22Rv1 (cell line): Measurements from ENCODE around the gene KCNC4.

Experiments
- H3K27ac ChIP-seq: fragments of 450-650 bp; 2 replicates; pipeline ENCODE4 v1.5.1; 2017
- ZFX ChIP-seq: fragments of 450-650 bp; IDR thresholded peaks from 2 replicates; pipeline ENCODE4 v1.6.1; 2017; ENCODE audit warnings: antibody characterized with exemption, borderline replicate concordance
- TF ChIP-seq, protein P1 (sequence below): fragments of 450-650 bp; IDR thresholded peaks from 2 replicates; pipeline ENCODE4 v1.5.1; 2017; ENCODE audit warnings: mild to moderate bottlenecking

The KCNC4 gene

GRCh38 chr1:110189181-110189580, 20.9 kb upstream of the KCNC4 start:
- TF ChIP-seq ZFX: no peak
- TF ChIP-seq, protein P1, sequence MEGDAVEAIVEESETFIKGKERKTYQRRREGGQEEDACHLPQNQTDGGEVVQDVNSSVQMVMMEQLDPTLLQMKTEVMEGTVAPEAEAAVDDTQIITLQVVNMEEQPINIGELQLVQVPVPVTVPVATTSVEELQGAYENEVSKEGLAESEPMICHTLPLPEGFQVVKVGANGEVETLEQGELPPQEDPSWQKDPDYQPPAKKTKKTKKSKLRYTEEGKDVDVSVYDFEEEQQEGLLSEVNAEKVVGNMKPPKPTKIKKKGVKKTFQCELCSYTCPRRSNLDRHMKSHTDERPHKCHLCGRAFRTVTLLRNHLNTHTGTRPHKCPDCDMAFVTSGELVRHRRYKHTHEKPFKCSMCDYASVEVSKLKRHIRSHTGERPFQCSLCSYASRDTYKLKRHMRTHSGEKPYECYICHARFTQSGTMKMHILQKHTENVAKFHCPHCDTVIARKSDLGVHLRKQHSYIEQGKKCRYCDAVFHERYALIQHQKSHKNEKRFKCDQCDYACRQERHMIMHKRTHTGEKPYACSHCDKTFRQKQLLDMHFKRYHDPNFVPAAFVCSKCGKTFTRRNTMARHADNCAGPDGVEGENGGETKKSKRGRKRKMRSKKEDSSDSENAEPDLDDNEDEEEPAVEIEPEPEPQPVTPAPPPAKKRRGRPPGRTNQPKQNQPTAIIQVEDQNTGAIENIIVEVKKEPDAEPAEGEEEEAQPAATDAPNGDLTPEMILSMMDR: no peak
- H3K27ac ChIP-seq: no peak overlapping the region

DNA sequence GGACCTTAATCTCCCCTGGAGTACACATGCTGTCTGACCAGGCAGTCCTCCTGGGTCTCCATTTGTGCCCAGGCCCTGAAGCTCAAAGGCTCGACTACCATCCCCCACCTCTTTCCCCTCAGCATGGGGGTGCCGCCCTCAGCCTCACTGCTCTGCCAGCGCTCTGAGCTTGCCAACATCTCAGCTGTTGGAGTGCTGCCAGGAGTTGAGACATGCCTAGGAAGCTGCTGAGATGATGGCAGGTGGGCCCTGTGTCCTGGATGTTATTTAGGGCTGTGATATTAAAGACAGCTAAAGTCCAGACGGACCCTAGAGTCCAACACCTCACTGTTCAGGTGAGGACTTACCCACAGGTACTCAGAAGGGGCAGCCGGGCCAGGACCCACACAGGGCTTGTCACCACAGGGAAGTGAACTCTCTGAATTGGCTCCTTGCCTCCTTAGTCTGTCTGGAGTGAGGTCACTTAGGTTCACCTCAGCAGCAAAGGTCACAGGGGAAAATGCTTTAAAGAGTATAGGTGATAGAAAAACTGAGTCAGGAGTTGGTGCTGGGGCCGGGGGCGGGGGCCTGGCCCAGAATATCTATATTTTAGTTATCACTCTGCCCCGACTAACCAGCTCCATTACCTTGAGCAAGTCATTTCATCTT, 19.7 kb upstream of the KCNC4 start:
- no peak overlapping the region for H3K27ac ChIP-seq
- TF ChIP-seq, protein P1: no peak
- TF ChIP-seq ZFX: no peak

GRCh38 chr1:110192541-110192940, 17.6 kb upstream of the KCNC4 start:
- TF ChIP-seq, protein P1: no peak
- TF ChIP-seq ZFX: no peak
- H3K27ac ChIP-seq: no peak overlapping the region

DNA sequence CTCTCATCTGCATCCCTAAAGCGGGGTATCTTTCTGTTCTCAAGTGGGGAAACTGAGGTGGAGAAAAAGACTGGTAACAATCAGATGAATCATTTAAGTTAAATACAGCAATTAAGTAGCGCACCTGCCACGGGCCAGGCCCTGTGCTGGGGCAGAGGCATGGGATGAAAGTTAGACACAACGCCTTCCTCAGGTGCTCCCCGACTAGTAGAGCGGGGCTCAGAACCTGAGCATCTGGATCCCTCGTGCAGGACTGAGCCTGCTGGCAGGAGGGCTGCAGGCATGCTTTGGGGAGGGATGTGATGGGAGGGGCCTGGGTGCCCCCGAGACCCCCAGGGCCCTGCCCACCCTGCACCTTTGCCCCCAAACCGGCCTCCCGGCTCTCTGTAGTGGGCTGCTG, 14.9 kb upstream of the KCNC4 start:
- TF ChIP-seq ZFX: no peak
- TF ChIP-seq, protein P1: no peak
- H3K27ac ChIP-seq: no peak overlapping the region

DNA sequence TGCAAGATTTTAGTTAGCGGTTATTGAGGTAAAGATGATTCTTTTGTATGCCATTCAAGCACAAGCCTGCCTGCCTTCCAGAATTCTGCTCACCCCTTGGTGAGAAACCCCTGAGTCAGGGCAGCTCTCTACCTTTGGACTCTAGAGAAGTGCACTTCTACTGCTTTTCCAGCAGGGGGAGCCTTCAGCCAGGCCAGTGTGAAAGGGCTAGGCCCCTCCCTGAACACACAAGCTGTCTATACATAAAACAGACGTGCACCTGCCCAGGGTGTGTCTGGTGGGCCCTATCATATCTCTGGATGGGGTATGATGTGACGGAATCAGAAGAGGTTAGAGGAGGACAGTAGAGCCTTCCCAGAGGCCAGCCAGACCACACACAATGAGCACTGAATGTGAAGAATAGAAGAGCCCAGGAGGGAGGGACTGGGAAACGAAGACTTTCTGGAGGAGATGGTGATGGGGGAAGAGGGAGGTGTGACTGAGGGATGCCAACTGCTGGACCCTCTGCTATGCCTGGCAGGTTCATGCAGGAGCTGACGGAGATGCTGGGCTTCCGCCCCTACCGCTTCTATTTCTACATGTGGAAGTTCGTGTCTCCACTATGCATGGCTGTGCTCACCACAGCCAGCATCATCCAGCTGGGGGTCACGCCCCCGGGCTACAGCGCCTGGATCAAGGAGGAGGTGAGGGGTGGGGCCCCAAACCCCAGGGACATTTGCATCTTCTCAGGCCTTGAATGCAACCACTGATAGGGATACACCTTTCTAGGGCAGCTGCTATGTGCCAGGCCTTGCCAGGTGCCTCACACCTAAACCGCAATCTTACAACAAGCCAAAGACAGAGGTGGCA, 13.0 kb upstream of the KCNC4 start:
- TF ChIP-seq ZFX: no peak
- TF ChIP-seq, protein P1: peak; percentile 97
- no peak overlapping the region for H3K27ac ChIP-seq

- no peak overlapping the region for H3K27ac ChIP-seq
- TF ChIP-seq, protein P1: no peak
- TF ChIP-seq ZFX: no peak
These were observed 12.0 kb upstream of the KCNC4 start for GRCh38 chr1:110197905-110198629.
